Stimulated activated CD8-positive, alpha-beta memory T cell treated with anti-CD3 and anti-CD28 coated beads, Interleukin-7, amount 100 ng/mL, for 24 hours (primary cell): ENCODE data around the gene C14orf93.
A peak's percentile ranks its signal among the peaks of the same experiment; 100 is the strongest.

Experiments used
- DNase-seq: peaks from one replicate; pipeline ENCODE4 v3.0.0-alpha.2; 2020; ENCODE audit warnings: low read depth

C14orf93 gene

GRCh38 chr14:22994762-22995275 is 15.1 kb downstream of the C14orf93 start:
- DNase-seq: no peak

- DNase-seq: no peak
Measured at GRCh38 chr14:22993517-22993916, 16.4 kb downstream of the C14orf93 start.

- DNase-seq: no peak
Measured at GRCh38 chr14:22991852-22992251, 18.1 kb downstream of the C14orf93 start.

- no peak for DNase-seq
Measured at GRCh38 chr14:22987291-22987690, 22.7 kb downstream of the C14orf93 start.

GRCh38 chr14:22986508-22987054 is 23.4 kb downstream of the C14orf93 start:
- peak; percentile 85 for DNase-seq

- no peak for DNase-seq
Measured at GRCh38 chr14:22985894-22986507, 23.9 kb downstream of the C14orf93 start.

- no peak for DNase-seq
Measured at GRCh38 chr14:22984959-22985658, 24.8 kb downstream of the C14orf93 start.

GRCh38 chr14:22982477-22983245 is 27.3 kb downstream of the C14orf93 start, which contains the start of gene AJUBA:
Gene AJUBA, minus strand, starts transcription at chr14:22982551. Its CDS starts 285 bp downstream, at chr14:22982266.
- peak; percentile 49 for DNase-seq

GRCh38 chr14:22981876-22982476 is 28.0 kb downstream of the C14orf93 start:
- DNase-seq: no peak

- DNase-seq: no peak
Measured at GRCh38 chr14:22981090-22981875, 28.7 kb downstream of the C14orf93 start.

GRCh38 chr14:22980672-22981089 is 29.3 kb downstream of the C14orf93 start:
- DNase-seq: no peak

- DNase-seq: no peak
Measured at GRCh38 chr14:22979748-22980392, 30.1 kb downstream of the C14orf93 start.

GRCh38 chr14:22978981-22979671 is 30.8 kb downstream of the C14orf93 start:
- no peak for DNase-seq

- DNase-seq: no peak
Measured at GRCh38 chr14:22978487-22978837, 31.5 kb downstream of the C14orf93 start.

GRCh38 chr14:22977684-22978486 is 32.1 kb downstream of the C14orf93 start:
- DNase-seq: no peak

GRCh38 chr14:22977434-22977683 is 32.6 kb downstream of the C14orf93 start:
- no peak for DNase-seq

GRCh38 chr14:22976620-22977433 is 33.1 kb downstream of the C14orf93 start:
- no peak for DNase-seq

GRCh38 chr14:22974530-22975313 is 35.2 kb downstream of the C14orf93 start:
- no peak for DNase-seq
